GM12801 (cell line): ENCODE data around the gene MUC3A.

Experiments
- CTCF ChIP-seq: IDR thresholded peaks from one replicate; pipeline ENCODE4 v1.5.1; 2011; ENCODE audit warnings: control low read depth; ENCODE audit not compliant: insufficient read length; ENCODE audit errors: extremely low read depth

The MUC3A gene

DNA sequence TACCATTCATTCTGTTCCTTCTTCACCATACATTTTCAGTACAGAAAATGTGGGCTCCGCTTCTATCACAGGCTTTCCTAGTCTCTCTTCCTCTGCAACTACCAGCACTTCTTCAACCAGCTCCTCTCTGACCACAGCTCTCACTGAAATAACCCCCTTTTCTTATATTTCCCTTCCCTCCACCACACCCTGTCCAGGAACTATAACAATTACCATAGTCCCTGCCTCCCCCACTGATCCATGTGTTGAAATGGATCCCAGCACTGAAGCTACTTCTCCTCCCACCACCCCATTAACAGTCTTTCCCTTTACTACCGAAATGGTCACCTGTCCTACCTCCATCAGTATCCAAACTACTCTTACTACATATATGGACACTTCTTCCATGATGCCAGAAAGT lies 10.6 kb downstream of the MUC3A start:
- no peak for TF ChIP-seq CTCF

DNA sequence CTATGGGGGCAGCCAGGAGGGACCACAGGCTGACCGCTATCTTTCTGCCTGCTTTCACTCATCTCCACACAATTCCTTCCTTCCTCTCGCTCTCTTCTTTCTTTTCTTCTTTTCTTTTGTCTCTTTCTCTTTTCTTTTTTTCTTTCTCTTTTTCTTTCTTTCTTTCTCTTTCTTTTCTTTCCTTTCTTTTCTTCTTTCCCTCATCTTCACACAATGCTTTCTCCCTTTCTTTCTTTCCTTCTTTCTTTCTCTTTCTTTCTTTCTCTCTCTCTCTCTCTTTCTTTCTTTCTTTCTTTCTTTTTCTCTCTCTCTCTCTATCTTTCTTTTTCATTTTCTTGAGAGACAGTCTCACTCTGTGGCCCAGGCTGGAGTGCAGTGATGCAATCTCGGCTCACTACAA lies 13.2 kb downstream of the MUC3A start:
- no peak for TF ChIP-seq CTCF

- TF ChIP-seq CTCF: no peak
Observed at GRCh38 chr7:100963386-100963785, 14.1 kb downstream of the MUC3A start.

- no peak for TF ChIP-seq CTCF
Observed at GRCh38 chr7:100963874-100964273, 14.5 kb downstream of the MUC3A start.

GRCh38 chr7:100964630-100965029 lies 15.3 kb downstream of the MUC3A start:
- TF ChIP-seq CTCF: no peak

DNA sequence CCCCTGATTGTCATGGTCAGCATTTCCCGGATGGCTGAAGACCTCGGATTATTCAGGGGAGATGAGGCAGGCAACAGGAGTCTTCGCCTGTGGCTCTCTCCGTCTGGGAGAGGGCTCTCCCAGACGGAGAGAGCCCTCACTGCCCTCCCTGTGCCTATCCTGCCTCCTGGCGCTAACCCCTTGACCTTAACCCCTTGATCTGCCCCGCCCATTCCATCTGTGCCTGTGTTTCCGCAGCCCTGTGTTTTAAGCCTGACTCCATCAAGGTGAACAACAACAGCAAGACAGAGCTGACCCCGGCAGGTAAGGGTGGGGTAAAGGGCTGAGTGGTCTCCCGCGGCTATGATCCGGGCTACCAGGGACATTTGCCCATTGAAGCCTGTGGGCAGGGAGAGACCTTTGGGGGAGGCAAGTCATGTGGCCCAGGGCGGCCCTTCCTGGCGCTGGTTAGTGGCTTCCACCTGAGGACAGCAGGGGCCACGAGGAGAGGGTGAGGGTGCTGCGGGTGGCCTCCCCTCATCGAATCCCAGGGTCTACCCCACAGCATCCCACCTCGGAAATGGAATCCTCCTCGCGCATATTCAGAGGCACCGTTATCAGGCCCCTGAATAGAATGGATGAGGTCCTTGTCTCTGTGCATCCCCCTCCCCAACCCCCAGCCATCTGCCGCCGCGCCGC lies 15.8 kb downstream of the MUC3A start:
- no peak for TF ChIP-seq CTCF

- no peak for TF ChIP-seq CTCF
Observed at GRCh38 chr7:100965723-100966541, 16.6 kb downstream of the MUC3A start.
